HepG2 (cell line): Measurements from ENCODE around the gene CASZ1. TPM values are rescaled to one million over a fixed set of nuclear protein-coding genes. Genes with fewer than 3 reads are reported as not detected.
A peak's percentile ranks its signal among the peaks of the same experiment; 100 is the strongest.

Experiments
- ATF6 ChIP-seq: sonication (generic); formaldehyde crosslinking; conservative IDR thresholded peaks from 2 replicates; pipeline ENCODE4 v1.4.0; 2020; ENCODE audit warnings: missing genetic modification reagents
- FOSL2 ChIP-seq: sonication (generic); formaldehyde crosslinking; IDR thresholded peaks from 2 replicates; pipeline ENCODE4 v1.4.0; 2020; ENCODE audit warnings: missing genetic modification reagents
- KMT2A ChIP-seq: sonication (generic); formaldehyde crosslinking; IDR thresholded peaks from 2 replicates; pipeline ENCODE4 v1.4.0; 2020; ENCODE audit warnings: missing genetic modification reagents
- MYC ChIP-seq: sonication (generic); formaldehyde crosslinking; IDR thresholded peaks from 2 replicates; pipeline ENCODE4 v1.9.0; 2021; ENCODE audit warnings: missing genetic modification reagents, borderline replicate concordance
- NR2F6 ChIP-seq, 2 experiments: IDR thresholded peaks; 2 replicates each; pipeline ENCODE4 v1.6.1; 2016; ENCODE audit warnings: antibody characterized with exemption in 1 of 2, mild to moderate bottlenecking in 1 of 2
- PATZ1 ChIP-seq: sonication (generic); formaldehyde crosslinking; IDR thresholded peaks from 2 replicates; pipeline ENCODE4 v1.4.0; 2020; ENCODE audit warnings: missing genetic modification reagents
- PHF20 ChIP-seq: sonication (generic); formaldehyde crosslinking; IDR thresholded peaks from 2 replicates; pipeline ENCODE4 v1.5.0; 2020; ENCODE audit warnings: mild to moderate bottlenecking, missing genetic modification reagents
- SAP130 ChIP-seq: IDR thresholded peaks from 2 replicates; pipeline ENCODE4 v1.6.1; 2016; ENCODE audit warnings: low read depth
- SRSF1 ChIP-seq: fragments of 200-400 bp; formaldehyde crosslinking; optimal IDR thresholded peaks from 2 replicates; pipeline ENCODE3; 2017; ENCODE audit warnings: mild to moderate bottlenecking, low read depth, low read length, moderate library complexity
- ZFAT ChIP-seq: sonication (generic); formaldehyde crosslinking; conservative IDR thresholded peaks from 2 replicates; pipeline ENCODE4 v1.8.1; 2023; ENCODE audit warnings: missing genetic modification reagents, inconsistent platforms
- ZNF101 ChIP-seq: sonication (generic); formaldehyde crosslinking; IDR thresholded peaks from 2 replicates; pipeline ENCODE4 v1.4.0; 2020; ENCODE audit warnings: mild to moderate bottlenecking, low read depth, missing genetic modification reagents, borderline replicate concordance
- ZNF337 ChIP-seq: sonication (generic); formaldehyde crosslinking; IDR thresholded peaks from 2 replicates; pipeline ENCODE4 v1.5.1; 2020; ENCODE audit warnings: missing genetic modification reagents, low read depth, mild to moderate bottlenecking, borderline replicate concordance
- ZNF605 ChIP-seq: sonication (generic); formaldehyde crosslinking; IDR thresholded peaks from 2 replicates; pipeline ENCODE4 v1.8.0; 2022; ENCODE audit warnings: mild to moderate bottlenecking, missing genetic modification reagents
- ZNF749 ChIP-seq: sonication (generic); formaldehyde crosslinking; IDR thresholded peaks from 2 replicates; pipeline ENCODE4 v1.8.0; 2022; ENCODE audit warnings: mild to moderate bottlenecking, missing genetic modification reagents, moderate library complexity, borderline replicate concordance
- polyA plus RNA-seq, 8 experiments: library from polyadenylated mRNA; depleted of rRNA in 3 of 8; stranded (reverse) in 7 of 8; unstranded in 1 of 8; fragments of >200 nt; fragmentation: Illumina TruSeq in 4 of 8; extraction: Trizol in 4 of 8; gene quantifications; 2 replicates each; pipeline versions ENCODE4 v1.2.1 to v1.2.3, GENCODE V29; 2011 to 2016; ENCODE audit warnings: low read depth in 4 of 8, missing spikeins in 1 of 8, mixed read lengths in 1 of 8; ENCODE audit not compliant: insufficient read depth in 1 of 8
- total RNA-seq, 5 experiments: library from RNA; depleted of rRNA; stranded (reverse); fragments of >200 nt; fragmentation: Illumina TruSeq; extraction: Trizol; gene quantifications; 2 replicates each; pipeline ENCODE4 v1.2.3, GENCODE V29; 2016; ENCODE audit warnings: low read depth in 1 of 5
- TF ChIP-seq, protein P1 (sequence below): sonication (generic); formaldehyde crosslinking; IDR thresholded peaks from 2 replicates; pipeline ENCODE4 v1.4.0; 2020; ENCODE audit warnings: missing genetic modification reagents
- TF ChIP-seq, protein P2 (sequence below): IDR thresholded peaks from 2 replicates; pipeline ENCODE4 v1.6.1; 2012; ENCODE audit warnings: low read depth, low read length, improper control_type of control experiment
- TF ChIP-seq, protein P3 (sequence below): sonication (generic); formaldehyde crosslinking; IDR thresholded peaks from 2 replicates; pipeline ENCODE4 v1.5.1; 2020; ENCODE audit warnings: mild to moderate bottlenecking, missing genetic modification reagents
- TF ChIP-seq, protein P4 (sequence below): IDR thresholded peaks from 2 replicates; pipeline ENCODE4 v1.6.1; 2012; ENCODE audit warnings: inconsistent platforms

The CASZ1 gene
- total and polyA plus RNA-seq, 2 of the 13 experiments (the other 11 are each of a cell fraction or from before 2014, with no cell fraction given), result 1.9 to 3.7 TPM

DNA sequence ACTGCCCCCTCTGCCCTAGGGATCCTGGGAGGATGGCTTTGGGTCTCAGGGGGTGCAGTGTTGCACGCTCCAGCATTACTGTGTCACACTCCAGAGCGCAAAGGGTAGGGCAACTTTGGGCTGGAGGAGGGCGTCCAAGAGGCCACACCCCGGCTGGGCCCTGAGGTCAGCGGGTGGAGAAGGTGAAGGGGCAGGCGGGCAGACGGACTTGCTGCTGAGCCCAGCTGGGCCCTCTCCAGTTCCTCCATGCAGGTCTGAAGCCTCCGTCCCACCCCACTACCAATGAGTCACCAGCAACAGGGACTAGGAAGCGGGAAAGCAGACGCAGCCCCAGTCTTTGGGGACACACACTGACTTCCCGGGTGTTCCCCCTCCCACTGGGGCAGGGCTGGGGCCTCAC is 116.0 kb downstream of the CASZ1 start (continued):
- TF ChIP-seq ZNF749, result no peak
- peak; percentile 34 for TF ChIP-seq SAP130 (CRISPR knock-in tag)
- no peak for TF ChIP-seq PHF20 (CRISPR knock-in tag)
- 0 out of 2 replicates have a peak, but pooled peaks have one; percentile 16 for TF ChIP-seq ZNF605
- no peak for TF ChIP-seq SRSF1
- TF ChIP-seq ZNF101, result no peak
- TF ChIP-seq ATF6 (CRISPR knock-in tag), result no peak
- no peak for TF ChIP-seq ZNF337 (CRISPR knock-in tag)
- TF ChIP-seq, protein P1, sequence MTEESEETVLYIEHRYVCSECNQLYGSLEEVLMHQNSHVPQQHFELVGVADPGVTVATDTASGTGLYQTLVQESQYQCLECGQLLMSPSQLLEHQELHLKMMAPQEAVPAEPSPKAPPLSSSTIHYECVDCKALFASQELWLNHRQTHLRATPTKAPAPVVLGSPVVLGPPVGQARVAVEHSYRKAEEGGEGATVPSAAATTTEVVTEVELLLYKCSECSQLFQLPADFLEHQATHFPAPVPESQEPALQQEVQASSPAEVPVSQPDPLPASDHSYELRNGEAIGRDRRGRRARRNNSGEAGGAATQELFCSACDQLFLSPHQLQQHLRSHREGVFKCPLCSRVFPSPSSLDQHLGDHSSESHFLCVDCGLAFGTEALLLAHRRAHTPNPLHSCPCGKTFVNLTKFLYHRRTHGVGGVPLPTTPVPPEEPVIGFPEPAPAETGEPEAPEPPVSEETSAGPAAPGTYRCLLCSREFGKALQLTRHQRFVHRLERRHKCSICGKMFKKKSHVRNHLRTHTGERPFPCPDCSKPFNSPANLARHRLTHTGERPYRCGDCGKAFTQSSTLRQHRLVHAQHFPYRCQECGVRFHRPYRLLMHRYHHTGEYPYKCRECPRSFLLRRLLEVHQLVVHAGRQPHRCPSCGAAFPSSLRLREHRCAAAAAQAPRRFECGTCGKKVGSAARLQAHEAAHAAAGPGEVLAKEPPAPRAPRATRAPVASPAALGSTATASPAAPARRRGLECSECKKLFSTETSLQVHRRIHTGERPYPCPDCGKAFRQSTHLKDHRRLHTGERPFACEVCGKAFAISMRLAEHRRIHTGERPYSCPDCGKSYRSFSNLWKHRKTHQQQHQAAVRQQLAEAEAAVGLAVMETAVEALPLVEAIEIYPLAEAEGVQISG (CRISPR knock-in tag), result no peak
- TF ChIP-seq, protein P2, sequence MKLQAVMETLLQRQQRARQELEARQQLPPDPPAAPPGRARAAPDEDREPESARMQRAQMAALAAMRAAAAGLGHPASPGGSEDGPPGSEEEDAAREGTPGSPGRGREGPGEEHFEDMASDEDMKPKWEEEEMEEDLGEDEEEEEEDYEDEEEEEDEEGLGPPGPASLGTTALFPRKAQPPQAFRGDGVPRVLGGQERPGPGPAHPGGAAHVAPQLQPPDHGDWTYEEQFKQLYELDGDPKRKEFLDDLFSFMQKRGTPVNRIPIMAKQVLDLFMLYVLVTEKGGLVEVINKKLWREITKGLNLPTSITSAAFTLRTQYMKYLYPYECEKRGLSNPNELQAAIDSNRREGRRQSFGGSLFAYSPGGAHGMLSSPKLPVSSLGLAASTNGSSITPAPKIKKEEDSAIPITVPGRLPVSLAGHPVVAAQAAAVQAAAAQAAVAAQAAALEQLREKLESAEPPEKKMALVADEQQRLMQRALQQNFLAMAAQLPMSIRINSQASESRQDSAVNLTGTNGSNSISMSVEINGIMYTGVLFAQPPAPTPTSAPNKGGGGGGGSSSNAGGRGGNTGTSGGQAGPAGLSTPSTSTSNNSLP, result no peak
- TF ChIP-seq FOSL2, result peak; percentile 70
- no peak for TF ChIP-seq NR2F6 (IDR thresholded peaks at IDR 0.05)
- TF ChIP-seq NR2F6 (CRISPR knock-in tag; IDR thresholded peaks at IDR 0.05), result peak; percentile 20; the same call in 1 of the 2 replicates
- 0 out of 2 replicates have a peak, but pooled peaks have one; percentile 27 for TF ChIP-seq MYC (CRISPR knock-in tag)
- TF ChIP-seq, protein P3, sequence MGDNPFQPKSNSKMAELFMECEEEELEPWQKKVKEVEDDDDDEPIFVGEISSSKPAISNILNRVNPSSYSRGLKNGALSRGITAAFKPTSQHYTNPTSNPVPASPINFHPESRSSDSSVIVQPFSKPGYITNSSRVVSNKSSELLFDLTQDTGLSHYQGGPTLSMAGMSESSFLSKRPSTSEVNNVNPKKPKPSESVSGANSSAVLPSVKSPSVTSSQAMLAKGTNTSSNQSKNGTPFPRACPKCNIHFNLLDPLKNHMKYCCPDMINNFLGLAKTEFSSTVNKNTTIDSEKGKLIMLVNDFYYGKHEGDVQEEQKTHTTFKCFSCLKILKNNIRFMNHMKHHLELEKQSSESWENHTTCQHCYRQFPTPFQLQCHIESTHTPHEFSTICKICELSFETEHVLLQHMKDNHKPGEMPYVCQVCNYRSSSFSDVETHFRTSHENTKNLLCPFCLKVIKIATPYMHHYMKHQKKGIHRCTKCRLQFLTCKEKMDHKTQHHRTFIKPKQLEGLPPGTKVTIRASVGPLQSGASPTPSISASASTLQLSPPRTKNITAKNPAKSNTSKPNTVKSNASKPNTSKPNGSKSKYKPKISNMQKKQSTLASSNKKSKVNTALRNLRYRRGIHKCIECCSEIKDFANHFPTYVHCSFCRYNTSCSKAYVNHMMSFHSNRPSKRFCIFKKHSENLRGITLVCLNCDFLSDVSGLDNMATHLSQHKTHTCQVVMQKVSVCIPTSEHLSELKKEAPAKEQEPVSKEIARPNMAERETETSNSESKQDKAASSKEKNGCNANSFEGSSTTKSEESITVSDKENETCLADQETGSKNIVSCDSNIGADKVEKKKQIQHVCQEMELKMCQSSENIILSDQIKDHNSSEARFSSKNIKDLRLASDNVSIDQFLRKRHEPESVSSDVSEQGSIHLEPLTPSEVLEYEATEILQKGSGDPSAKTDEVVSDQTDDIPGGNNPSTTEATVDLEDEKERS (CRISPR knock-in tag), result no peak
- TF ChIP-seq PATZ1 (CRISPR knock-in tag), result 0 out of 2 replicates have a peak, but pooled peaks have one; percentile 15
- TF ChIP-seq, protein P4, sequence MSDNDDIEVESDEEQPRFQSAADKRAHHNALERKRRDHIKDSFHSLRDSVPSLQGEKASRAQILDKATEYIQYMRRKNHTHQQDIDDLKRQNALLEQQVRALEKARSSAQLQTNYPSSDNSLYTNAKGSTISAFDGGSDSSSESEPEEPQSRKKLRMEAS, result 0 out of 2 replicates have a peak, but pooled peaks have one; percentile 28
- no peak for TF ChIP-seq KMT2A (CRISPR knock-in tag)
- TF ChIP-seq ZFAT (CRISPR knock-in tag), result no peak
